Parathyroid adenoma (tissue), 2 donors: ENCODE results near the gene PTPN6.
A peak's percentile ranks its signal among the peaks of the same experiment; 100 is the strongest.

Experiments used
- H2AFZ ChIP-seq: fragments of 300-600 bp; sonication (generic); one replicate; pipeline ENCODE4 v1.7.0; 2017; ENCODE audit warnings: antibody characterized with exemption, mild to moderate bottlenecking
- H3K27ac ChIP-seq: fragments of 300-600 bp; sonication (generic); one replicate; pipeline ENCODE4 v1.7.0; 2017
- H3K27me3 ChIP-seq: fragments of 300-600 bp; sonication (generic); one replicate; pipeline ENCODE4 v1.7.0; 2017; ENCODE audit warnings: low read length; ENCODE audit not compliant: control insufficient read depth, insufficient read depth
- H3K36me3 ChIP-seq: fragments of 300-600 bp; sonication (generic); one replicate; pipeline ENCODE4 v1.7.0; 2017; ENCODE audit warnings: low read length; ENCODE audit not compliant: control insufficient read depth, insufficient read depth
- H3K4me1 ChIP-seq: fragments of 300-600 bp; sonication (generic); one replicate; pipeline ENCODE4 v1.7.0; 2017; ENCODE audit warnings: control low read depth
- H3K4me2 ChIP-seq: fragments of 300-600 bp; sonication (generic); one replicate; pipeline ENCODE4 v1.7.0; 2017; ENCODE audit warnings: low read length
- H3K4me3 ChIP-seq: fragments of 300-600 bp; sonication (generic); one replicate; pipeline ENCODE4 v1.7.0; 2017; ENCODE audit warnings: low read depth, low read length
- H3K79me2 ChIP-seq: fragments of 300-600 bp; sonication (generic); one replicate; pipeline ENCODE4 v1.7.0; 2017; ENCODE audit warnings: control low read depth
- H3K9ac ChIP-seq: fragments of 300-600 bp; sonication (generic); one replicate; pipeline ENCODE4 v1.7.0; 2017; ENCODE audit warnings: mild to moderate bottlenecking
- H3K9me3 ChIP-seq: fragments of 300-600 bp; sonication (generic); one replicate; pipeline ENCODE4 v1.7.0; 2017; ENCODE audit warnings: low read length; ENCODE audit not compliant: control insufficient read depth
- TF ChIP-seq, protein P1 (sequence below): fragments of 300-600 bp; sonication (generic); IDR thresholded peaks from one replicate; pipeline ENCODE4 v1.7.0; 2017; ENCODE audit warnings: antibody characterized with exemption, mild to moderate bottlenecking
- donor health status: primary hyperparathyroidism.

The PTPN6 gene

DNA sequence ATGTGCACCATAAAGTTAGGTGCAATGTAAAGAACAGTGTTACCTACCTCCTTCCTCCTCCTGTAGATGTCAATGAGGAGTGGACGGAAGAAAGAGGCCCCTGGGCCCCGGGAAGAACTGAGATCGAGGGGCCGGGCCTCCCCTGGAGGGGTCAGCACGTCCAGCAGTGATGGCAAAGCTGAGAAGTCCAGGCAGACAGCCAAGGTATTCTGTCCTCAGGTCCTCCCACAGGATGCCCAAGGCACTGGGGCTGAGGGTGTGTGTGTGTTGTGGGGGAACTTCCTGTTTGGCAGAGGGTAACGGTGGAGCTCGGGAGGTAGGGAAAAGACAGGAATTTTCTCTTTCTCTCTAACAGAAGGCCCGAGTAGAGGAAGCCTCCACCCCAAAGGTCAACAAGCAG lies 17.0 kb upstream of the PTPN6 start:
- H3K4me3 ChIP-seq = peak overlapping the region; percentile 3
- no peak overlapping the region for H3K9ac ChIP-seq

DNA sequence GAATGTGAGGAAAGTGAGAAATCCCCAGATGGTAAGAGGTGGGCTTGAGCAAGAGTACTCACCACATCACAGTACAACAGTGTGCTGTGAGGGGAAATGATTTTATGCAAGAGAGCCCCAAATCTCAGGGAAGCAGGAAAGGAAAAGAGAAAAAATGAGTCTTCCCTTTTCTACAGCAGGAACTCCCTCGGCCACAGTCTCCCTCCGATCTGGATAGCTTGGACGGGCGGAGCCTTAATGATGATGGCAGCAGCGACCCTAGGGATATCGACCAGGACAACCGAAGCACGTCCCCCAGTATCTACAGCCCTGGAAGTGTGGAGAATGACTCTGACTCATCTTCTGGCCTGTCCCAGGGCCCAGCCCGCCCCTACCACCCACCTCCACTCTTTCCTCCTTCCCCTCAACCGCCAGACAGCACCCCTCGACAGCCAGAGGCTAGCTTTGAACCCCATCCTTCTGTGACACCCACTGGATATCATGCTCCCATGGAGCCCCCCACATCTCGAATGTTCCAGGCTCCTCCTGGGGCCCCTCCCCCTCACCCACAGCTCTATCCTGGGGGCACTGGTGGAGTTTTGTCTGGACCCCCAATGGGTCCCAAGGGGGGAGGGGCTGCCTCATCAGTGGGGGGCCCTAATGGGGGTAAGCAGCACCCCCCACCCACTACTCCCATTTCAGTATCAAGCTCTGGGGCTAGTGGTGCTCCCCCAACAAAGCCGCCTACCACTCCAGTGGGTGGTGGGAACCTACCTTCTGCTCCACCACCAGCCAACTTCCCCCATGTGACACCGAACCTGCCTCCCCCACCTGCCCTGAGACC lies 15.6 kb upstream of the PTPN6 start:
- no peak overlapping the region for H2AFZ ChIP-seq
- H3K4me3 ChIP-seq = no peak overlapping the region
- H3K9me3 ChIP-seq = no peaks in the 10 kb centered on the region
- H3K9ac ChIP-seq = no peak overlapping the region
- no peak overlapping the region for H3K27ac ChIP-seq
- no peaks in the 10 kb centered on the region for H3K27me3 ChIP-seq
- TF ChIP-seq, protein P1, sequence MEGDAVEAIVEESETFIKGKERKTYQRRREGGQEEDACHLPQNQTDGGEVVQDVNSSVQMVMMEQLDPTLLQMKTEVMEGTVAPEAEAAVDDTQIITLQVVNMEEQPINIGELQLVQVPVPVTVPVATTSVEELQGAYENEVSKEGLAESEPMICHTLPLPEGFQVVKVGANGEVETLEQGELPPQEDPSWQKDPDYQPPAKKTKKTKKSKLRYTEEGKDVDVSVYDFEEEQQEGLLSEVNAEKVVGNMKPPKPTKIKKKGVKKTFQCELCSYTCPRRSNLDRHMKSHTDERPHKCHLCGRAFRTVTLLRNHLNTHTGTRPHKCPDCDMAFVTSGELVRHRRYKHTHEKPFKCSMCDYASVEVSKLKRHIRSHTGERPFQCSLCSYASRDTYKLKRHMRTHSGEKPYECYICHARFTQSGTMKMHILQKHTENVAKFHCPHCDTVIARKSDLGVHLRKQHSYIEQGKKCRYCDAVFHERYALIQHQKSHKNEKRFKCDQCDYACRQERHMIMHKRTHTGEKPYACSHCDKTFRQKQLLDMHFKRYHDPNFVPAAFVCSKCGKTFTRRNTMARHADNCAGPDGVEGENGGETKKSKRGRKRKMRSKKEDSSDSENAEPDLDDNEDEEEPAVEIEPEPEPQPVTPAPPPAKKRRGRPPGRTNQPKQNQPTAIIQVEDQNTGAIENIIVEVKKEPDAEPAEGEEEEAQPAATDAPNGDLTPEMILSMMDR = no peak
- H3K36me3 ChIP-seq = no peaks in the 10 kb centered on the region
- H3K4me1 ChIP-seq = peaks cover 24% of the 10 kb centered on the region
- H3K79me2 ChIP-seq = peaks cover 10% of the 10 kb centered on the region
- H3K4me2 ChIP-seq = no peak overlapping the region

More for the DNA sequence above, 17.0 kb upstream of the PTPN6 start:
- H3K27ac ChIP-seq = peak overlapping the region; percentile 66
- H3K4me2 ChIP-seq = peak overlapping the region; percentile 8
- peaks cover 19% of the 10 kb centered on the region for H3K79me2 ChIP-seq
- H3K9me3 ChIP-seq = no peaks in the 10 kb centered on the region
- H3K27me3 ChIP-seq = no peaks in the 10 kb centered on the region
- TF ChIP-seq, protein P1 = no peak
- no peak overlapping the region for H2AFZ ChIP-seq
- H3K4me1 ChIP-seq = peaks cover 31% of the 10 kb centered on the region
- H3K36me3 ChIP-seq = no peaks in the 10 kb centered on the region

DNA sequence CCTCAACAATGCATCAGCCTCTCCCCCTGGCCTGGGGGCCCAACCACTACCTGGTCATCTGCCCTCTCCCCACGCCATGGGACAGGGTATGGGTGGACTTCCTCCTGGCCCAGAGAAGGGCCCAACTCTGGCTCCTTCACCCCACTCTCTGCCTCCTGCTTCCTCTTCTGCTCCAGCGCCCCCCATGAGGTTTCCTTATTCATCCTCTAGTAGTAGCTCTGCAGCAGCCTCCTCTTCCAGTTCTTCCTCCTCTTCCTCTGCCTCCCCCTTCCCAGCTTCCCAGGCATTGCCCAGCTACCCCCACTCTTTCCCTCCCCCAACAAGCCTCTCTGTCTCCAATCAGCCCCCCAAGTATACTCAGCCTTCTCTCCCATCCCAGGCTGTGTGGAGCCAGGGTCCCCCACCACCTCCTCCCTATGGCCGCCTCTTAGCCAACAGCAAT lies 14.9 kb upstream of the PTPN6 start:
- no peak overlapping the region for H3K27ac ChIP-seq
- H3K4me2 ChIP-seq = no peak overlapping the region
- no peak overlapping the region for H2AFZ ChIP-seq
- H3K4me3 ChIP-seq = no peak overlapping the region
- H3K4me1 ChIP-seq = peaks cover 24% of the 10 kb centered on the region
- H3K27me3 ChIP-seq = no peaks in the 10 kb centered on the region
- TF ChIP-seq, protein P1 = no peak
- peaks cover 7% of the 10 kb centered on the region for H3K79me2 ChIP-seq
- H3K9me3 ChIP-seq = no peaks in the 10 kb centered on the region
- no peak overlapping the region for H3K9ac ChIP-seq
- H3K36me3 ChIP-seq = no peaks in the 10 kb centered on the region

DNA sequence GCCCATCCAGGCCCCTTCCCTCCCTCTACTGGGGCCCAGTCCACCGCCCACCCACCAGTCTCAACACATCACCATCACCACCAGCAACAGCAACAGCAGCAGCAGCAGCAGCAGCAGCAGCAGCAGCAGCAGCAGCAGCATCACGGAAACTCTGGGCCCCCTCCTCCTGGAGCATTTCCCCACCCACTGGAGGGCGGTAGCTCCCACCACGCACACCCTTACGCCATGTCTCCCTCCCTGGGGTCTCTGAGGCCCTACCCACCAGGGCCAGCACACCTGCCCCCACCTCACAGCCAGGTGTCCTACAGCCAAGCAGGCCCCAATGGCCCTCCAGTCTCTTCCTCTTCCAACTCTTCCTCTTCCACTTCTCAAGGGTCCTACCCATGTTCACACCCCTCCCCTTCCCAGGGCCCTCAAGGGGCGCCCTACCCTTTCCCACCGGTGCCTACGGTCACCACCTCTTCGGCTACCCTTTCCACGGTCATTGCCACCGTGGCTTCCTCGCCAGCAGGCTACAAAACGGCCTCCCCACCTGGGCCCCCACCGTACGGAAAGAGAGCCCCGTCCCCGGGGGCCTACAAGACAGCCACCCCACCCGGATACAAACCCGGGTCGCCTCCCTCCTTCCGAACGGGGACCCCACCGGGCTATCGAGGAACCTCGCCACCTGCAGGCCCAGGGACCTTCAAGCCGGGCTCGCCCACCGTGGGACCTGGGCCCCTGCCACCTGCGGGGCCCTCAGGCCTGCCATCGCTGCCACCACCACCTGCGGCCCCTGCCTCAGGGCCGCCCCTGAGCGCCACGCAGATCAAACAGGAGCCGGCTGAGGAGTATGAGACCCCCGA lies 14.3 kb upstream of the PTPN6 start:
- Histone ChIP-seq H3K79me2 (peaks cover 7% of the 10 kb centered on the region), H3K4me1 (peaks cover 24% of the 10 kb centered on the region), H3K4me3 (peak overlapping the region; percentile 54), H2AFZ (peak overlapping the region; percentile 55), H3K27me3 (no peaks in the 10 kb centered on the region), H3K4me2 (peak overlapping the region; percentile 88), H3K9me3 (no peaks in the 10 kb centered on the region), H3K9ac (no peak overlapping the region), H3K27ac (peak overlapping the region; percentile 79), H3K36me3 (no peaks in the 10 kb centered on the region)
- TF ChIP-seq, protein P1 = no peak
